ENCODE results near the gene MOSPD2. TPM values are rescaled to one million over a fixed set of nuclear protein-coding genes. Genes with fewer than 3 reads are reported as not detected.

Gene MOSPD2
- total RNA-seq, 1 experiment from 2014 or later: 11.3 TPM

DNA sequence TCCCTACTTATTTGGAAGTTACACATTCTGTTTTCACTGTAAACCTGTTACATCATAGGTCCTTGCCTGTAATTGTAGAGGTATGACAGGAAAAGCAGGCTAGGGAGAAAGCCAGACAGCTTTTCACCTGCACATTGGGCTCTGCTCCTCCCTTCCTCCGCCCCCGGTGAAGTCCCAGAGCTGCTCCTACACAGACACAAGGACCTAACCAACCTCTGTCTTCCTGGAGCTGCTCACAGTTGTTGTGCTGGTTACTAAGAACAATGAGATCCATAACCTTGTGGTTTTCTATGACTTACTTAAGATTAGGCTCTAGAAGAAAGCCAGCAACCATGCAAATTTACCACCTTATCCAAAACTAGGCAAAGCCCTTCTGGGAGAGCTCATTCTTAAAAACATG, 40.0 kb downstream of the MOSPD2 start:
- DNase-seq (ENCODE audit: low read depth): peak; percentile 25

DNA sequence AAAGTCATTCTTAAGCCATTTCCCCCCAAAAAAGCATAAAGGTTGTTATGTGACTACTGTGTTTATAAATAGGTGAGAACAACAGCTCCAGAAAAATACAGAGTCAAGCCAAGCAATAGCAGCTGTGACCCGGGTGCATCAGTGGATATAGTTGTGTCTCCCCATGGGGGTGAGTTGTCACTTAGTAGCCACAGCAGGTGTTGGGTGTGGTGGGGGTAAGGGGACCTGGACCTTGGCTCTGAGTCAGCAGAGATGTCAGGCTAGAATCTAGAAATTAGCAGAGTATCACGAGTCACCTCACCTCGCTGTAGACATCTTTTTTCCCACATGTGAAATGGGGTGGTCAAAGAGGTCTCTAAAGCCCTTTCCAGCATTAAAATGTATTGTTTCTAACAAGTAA, 42.4 kb downstream of the MOSPD2 start:
- peak; percentile 55 for DNase-seq (ENCODE audit: low read depth)

DNA sequence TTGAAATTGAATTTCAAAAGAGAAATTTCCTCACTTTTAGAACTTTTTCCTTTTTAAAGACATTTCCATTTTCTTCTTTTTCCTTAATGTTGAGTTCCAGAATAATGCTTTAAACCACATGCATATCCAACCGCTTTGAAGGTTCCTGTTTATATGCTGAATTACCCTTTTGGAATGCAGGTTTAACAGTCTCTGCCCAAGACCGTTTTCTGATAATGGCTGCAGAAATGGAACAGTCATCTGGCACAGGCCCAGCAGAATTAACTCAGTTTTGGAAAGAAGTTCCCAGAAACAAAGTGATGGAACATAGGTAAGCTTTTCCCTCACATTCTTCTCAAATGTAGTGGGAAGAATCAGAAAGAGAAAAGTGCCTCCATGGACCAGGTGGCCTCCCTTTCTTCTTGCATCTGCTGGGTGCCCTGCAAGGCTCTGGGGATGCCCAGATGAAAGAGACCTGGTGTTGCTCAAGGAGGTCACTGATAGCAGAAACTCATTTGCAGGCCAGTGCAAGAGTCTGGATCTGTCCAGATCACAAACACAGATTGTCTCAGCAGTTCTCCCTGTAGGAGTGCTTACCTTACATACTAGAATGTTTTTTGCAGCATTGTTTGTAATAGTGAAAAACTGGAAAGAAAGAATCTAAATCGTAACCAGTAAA, 42.9 kb downstream of the MOSPD2 start:
- peak; percentile 60 for DNase-seq (ENCODE audit: low read depth)

DNA sequence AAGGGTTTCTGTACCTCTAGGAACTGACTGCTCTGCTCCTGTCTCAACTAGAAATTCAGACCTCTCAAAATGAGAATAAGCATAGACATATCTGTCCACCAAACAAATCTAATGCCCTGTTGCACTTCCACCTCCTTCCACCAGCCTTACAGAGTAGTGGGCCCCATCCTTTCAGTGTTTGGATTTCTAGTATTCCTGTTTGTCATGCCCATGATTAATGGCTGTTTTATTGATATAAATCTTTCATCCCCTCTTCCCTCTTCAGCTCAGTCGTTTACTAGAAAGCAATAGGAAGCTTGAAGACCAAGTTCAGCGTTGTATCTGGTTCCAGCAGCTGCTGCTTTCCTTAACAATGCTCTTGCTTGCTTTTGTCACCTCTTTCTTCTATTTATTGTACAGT, 46.2 kb downstream of the MOSPD2 start:
- no peak for DNase-seq (ENCODE audit: low read depth)

DNA sequence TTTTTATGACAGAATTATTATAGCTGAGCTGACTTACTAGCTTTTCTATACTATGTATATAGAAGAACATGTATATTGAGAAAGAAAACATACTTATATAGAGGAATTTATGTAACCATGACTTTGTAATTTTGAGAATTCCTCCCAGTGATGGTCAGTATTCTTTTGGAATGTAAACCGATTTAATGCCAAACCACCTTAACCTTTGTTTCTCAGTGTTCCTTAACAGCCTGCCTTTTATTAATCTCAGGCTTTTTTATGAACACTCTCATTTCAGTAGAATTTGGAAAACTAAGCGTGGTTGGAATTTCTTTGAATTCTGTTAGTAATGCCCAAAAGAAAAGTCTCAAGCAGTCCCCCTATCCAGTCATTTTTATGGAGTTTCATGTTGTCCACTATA, 47.0 kb downstream of the MOSPD2 start:
- no peak for DNase-seq (ENCODE audit: low read depth)

DNA sequence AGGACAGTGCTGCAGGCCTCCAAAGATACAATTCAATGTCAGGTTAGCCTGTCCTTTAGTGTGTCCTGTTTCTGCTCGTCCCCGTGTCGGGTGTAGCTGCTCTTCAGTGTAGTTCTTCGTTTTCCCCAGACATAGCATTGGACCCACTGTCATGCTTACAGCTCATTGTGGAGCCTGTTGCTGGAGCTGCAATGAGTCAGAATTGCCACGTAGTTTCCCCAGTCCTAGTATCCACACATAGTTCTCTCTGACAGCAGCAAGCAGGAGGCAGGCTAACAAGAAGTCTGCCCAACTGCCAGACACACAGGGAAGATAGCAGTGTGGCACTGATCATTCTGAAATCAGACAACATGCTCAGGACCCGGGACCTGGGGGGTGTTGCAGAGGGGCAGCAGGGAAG, 49.2 kb downstream of the MOSPD2 start:
- peak; percentile 78 for DNase-seq (ENCODE audit: low read depth)

DNA sequence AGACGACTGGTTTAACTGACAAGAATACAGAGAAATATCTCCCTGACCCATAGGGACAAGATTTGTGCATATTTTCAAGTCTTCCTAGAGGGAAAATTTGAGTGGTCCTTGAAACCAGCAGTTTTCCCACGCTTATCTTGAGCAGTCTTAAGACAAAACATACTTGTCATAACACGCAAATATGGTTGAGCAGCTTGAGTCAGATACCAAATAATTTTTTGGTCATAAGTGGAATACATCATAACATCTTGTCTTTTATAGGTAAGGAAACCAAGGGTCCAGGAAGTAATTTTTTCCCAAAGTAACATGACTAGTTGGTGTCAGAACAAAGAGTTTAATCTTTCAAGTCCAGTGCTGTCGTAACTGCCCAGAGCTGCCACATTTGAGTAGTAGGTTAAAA, 50.5 kb downstream of the MOSPD2 start:
- DNase-seq (ENCODE audit: low read depth): no peak

DNA sequence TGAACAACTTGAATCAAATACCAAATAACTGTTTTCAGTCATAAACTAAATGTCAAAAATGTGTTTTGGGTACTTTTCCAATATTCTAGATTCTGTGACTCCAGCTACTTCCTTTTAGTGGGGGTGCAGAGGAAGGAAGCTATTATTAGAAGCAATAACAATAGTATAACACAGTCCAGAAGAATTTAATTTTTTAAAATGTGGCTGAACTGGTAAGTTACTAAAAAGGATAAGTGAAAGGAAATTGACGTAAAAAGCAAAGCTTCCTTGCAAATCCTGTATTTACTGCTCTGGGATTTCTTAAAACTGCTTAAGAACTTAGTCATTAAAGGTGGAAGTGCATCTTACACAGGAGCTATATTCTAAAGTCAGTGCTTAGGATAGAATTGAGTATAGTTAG, 53.2 kb downstream of the MOSPD2 start:
- no peak for DNase-seq (ENCODE audit: low read depth)

DNA sequence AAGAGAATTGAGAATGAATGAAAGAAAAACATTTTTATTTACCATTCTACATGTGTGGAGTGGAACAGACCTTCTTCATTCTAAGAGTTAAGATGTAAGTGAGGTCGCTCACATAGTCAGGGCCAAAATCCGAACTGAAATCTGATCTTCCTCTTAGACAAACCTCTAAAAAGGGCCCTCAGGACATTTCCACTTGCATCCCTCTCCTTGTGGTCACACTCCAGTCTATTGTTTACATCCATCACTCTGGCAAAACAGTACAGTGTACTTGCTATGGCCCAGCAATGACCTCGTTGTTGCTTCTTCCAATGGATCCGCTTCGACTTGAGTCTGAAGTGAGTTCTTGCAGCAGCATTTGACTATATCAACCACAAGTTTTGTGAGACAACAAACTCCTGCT, 54.2 kb downstream of the MOSPD2 start:
- no peak for DNase-seq (ENCODE audit: low read depth)

DNA sequence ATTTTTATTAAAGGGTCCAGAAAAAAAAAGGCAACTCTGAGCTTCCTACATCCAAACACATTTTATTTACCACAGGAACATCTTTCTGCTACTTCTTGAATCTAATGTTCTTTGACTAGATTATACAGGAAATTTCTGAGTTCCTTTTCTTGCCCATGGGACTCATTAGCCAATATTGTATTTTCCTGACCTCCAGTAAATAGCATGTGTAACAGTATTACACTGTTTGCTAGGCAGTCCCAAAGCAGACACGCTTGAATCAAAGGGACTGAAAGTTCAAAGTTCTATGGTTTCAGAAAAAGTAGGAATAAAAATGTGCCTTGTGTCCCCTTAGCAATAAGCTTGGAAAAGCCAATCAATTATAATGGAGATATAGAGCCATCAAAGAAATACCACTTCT, 57.4 kb downstream of the MOSPD2 start:
- no peak for DNase-seq (ENCODE audit: low read depth)

DNA sequence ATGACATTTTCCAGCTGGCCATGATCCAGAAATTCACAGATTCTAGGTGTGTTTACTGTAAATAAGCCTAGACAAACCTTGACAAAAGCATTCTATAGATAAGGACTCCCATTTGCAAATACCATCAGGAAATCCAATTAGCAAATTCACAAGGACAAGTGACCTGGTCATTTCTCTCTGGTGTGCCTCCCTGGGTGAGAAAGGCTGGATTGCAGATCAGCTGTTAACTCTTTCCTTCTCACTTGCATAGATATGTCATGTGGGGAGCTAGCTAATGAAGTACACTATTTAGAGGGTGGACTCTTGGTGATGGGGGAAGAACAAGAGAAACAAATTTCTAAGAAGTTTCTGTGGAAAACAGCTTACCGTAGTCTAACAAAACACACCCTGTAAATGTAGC, 58.9 kb downstream of the MOSPD2 start:
- DNase-seq (ENCODE audit: low read depth): no peak

DNA sequence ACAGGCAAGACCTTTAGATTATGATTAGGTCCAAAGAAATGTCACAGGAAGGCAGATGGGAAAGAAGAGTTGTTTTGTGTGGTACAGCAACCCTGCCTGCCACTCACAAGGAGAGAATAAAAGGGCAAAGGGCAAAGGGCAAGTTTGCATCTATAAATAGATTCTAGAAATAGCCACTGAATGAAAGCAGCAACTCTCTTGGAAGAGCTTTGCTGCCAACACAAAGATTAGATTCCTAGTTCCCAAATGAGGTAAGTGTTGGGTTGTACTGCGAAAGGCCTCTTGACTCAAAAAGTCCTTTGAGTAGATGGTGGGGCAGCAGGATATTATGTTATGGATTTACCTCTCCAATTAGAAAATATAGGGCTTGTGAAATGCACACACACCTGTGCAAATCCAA, 61.2 kb downstream of the MOSPD2 start:
- DNase-seq (ENCODE audit: low read depth): no peak

DNA sequence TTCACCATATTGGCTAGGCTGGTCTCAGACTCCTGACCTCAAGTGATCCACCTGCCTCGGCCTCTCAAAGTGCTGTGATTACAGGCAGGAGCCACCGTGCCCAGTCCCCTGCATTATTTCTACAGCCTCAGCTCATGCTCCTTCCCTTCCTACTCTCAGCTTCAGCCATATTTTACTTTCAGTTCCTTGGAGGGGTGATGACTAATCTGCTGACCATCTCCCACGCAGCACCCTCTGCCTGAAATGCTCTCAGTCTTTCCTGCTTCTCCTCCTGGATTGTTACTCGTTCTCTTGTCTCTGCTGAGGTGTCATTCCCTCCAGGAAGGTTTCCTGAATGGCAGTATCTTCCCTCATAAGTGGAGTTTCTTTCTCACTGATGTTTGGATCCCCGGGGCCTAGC, 63.3 kb downstream of the MOSPD2 start:
- peak; percentile 63 for DNase-seq (ENCODE audit: low read depth)

DNA sequence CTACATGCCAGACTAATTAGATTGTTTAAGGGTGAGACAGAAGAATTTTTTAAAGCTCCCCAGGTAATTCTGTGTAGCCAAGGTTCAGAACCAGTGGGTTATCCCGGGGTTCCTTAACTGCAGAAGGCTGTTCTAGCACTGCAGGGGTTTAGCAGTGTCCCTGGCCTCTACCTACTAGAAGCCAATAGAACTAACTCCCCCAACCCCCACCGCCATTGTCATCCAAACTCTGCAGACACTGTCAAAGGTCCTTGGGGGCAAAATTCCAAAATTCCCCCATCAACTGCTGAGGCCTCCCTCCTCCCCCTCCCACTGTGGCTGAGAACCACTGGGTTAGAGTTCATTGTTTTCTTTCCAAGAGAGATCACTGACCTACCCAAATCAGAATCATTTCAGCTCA, 66.4 kb downstream of the MOSPD2 start:
- no peak for DNase-seq (ENCODE audit: low read depth)

DNA sequence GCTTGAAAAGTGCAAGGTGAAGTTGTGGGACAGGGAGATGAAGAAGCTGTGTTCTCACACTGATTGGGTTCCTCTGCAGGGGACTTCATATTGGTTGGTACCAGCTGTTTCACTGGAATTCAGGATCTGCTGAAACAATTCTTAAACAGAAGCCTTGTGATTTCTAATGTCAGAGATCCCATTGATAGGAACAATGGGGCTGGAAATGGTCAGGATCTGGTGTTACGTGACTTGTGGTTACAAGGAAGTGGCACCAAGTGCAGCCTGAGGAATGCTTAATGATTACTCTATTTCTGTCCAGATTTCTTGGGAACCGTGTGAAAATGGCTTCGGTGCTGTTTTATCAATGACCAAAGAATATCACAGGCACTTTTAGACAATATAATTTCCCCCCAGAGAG, 68.1 kb downstream of the MOSPD2 start:
- no peak for DNase-seq (ENCODE audit: low read depth)

DNA sequence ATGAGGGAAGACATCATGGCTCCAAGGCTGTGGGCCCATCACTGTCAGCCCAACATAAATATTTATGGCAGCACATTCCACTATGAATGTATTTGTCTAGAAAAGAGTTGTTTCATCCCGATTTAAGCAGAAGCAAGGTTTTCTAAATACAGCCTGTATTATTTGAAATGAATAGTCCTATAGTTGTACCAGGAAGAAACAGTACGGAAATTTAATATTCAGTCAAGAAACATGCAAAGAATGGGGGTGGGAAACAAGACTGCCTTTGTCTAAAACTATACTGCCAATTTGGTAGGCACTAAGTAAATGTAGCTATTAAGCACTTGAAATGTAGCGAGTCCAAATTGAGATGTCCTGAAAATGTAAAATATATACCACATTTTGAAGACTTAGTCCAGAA, 69.1 kb downstream of the MOSPD2 start:
- no peak for DNase-seq (ENCODE audit: low read depth)

DNA sequence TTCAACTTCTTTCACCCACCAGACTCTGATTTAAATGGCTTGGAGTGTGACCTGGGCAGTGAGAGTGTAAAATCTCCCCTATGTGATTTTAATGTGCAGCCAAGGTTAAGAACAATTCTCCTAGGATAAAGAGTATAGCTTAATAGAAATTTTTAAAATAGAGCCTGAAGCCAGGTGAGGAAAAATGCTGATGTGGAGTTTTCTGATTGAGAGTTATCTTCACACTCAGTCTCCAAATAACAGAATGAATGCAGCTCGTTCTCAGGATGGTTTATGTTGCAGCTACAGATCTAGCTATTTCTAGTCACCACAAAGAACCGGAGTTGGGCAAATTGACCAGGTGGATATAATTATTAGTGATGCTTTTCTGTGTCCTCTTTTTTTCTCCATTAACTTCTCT, 70.7 kb downstream of the MOSPD2 start:
- DNase-seq (ENCODE audit: low read depth): no peak

DNA sequence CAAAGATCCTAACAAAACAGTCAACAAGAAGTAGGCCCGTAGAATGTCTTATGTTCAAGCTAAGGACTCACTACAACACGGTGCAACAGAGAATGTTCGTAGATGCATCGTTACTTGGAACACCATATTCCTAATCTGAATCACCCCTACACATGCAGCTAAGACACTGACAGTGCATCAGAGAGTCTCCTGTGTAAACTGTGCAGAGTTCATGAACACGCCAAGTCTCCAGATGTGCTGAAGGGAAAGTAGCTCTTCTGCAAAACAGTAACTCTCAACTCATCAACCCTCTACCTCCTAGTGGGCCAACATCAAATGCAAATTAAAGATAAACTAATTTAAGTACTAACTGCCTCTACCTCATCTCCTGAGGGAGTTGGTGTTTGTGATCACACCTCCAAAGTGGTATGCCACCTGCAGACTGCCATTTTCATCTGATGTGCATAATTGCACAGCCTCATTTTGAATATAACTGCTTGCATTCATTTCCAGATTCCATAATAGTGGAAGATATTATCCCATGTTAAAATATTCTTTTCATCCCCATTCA, 73.5 kb downstream of the MOSPD2 start:
- no peak for DNase-seq (ENCODE audit: low read depth)

DNA sequence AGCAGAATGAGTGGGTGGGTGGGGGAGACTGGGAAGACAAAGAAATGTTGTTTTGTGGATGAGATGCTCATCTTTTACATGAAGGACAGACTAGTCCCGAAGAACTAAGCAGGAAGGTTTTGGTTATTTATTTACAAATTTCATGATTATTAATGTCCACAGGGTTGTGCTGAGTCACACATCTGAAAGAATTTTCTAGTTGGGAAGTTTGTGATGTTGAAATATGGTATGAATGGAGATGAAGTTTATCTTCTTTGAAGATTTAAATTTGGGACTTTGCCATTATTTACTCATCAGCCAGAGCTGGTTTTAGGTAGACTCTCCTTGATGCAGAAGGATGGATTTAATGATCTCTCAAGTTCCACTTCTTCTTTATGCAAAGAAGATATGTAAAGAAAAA, 75.5 kb downstream of the MOSPD2 start:
- no peak for DNase-seq (ENCODE audit: low read depth)

DNA sequence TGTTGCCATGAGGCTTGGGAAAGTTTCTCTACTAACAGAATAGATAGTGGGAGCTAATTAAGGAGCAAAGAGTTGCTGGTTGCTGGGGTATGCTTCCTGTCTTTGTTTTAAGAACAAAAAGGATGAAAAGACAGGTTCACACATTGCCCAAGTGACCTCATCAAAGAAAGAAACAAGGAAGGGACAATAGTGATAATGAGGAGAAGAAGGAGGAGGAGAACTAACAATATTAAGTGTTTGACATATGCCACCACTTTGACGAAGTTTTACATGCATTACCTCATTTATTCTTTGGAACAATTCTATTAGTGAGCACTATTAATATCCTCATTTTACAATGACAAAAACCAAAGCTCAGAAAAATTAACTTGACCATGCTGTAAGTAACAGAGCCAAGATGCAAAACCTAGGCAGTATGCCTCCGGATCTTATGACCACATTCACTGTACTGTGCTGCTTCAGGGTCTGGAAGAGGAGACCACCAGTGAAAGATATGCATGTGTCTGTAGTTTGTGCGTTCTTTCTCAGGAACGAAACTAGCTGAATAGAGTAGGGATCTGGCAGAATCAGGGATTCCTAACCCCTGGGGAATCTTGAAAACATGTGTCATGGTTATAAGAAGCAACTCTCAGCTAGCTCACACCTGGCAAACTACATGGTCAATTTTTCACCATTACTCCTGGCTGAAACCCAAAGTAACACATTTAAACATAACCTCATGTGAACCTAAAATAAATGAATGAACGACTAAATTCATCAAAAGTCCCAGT, 83.8 kb downstream of the MOSPD2 start:
- DNase-seq (ENCODE audit: low read depth): no peak

DNA sequence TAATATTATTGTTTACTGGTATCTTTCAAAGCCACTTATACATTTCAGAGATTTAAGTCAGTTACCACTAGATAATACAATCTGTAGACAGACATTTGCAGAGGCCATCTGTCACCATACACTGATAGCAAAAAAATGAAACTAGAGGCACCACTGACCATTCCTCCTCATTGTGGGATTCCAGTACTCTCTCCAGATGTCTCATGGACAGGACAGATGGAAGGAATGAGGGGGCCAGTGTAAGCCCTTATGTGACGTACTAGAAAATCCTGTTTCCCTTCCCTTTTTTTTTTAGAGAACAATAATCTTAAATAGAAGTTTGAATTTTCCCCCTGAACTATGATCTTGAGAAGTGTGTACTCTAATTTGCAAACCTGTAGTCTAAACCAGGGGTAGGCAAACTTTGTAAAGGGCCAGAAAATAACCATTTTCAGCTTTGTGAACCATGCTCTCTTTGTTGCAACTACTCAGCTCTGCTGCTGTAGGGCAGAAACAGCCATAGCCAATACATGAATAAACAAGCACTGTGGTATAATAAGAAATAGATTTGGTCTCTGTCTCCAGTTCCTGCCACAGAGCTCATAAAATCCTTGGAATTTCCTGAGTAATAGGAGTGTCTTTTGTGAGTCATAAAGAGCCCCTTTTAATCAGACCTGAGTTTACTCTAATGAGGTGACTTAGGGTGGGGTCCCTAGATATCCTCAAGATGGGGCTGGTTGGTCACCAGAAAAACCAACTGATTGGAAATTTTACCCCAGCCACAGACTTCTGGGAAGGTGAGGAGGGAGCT, 90.4 kb downstream of the MOSPD2 start:
- peak; percentile 49 for DNase-seq (ENCODE audit: low read depth)

DNA sequence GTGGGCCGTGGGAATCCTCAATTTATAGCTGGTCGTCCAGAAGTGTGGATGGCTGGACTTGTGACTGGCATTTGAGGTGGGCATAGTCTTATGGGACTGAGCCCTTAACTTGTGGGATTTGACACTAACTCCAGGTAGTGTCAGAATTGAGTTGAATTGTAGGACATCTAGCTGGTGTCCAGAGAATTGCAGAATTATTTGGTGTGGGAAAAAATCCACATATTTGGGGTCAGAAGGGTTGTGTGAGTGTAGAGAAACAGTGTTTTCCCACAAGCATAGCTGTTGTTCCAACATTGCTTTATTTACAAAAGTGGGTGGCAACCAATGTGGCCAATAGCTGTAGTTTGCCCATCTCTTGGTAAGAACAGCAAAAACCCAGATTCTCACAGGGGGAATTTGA, 91.3 kb downstream of the MOSPD2 start:
- peak; percentile 40 for DNase-seq (ENCODE audit: low read depth)
